CD14-positive monocyte (primary cell): ENCODE results near the gene RGS3. TPM values are rescaled to one million over a fixed set of nuclear protein-coding genes. Genes with fewer than 3 reads are reported as not detected.

Source experiments
- DNase-seq, 3 donors: peaks; one replicate each; pipeline ENCODE4 v3.0.0-alpha.2; 2011 to 2022
- H2AFZ ChIP-seq: 2 replicates; pipeline ENCODE4 v1.6.0; 2012; ENCODE audit warnings: mild to moderate bottlenecking, low read depth, low read length, inconsistent platforms; ENCODE audit not compliant: insufficient read depth, poor library complexity, severe bottlenecking
- H3K27ac ChIP-seq, 2 donors: 1 replicate in 1 of 2; 2 replicates in 1 of 2; pipeline ENCODE4 v1.5.1; 2012 to 2013; ENCODE audit warnings: low read length in 2 of 2, control low read depth in 1 of 2, inconsistent platforms in 1 of 2, low read depth in 1 of 2, mild to moderate bottlenecking in 1 of 2
- H3K27me3 ChIP-seq, 2 donors: one replicate each; pipeline versions ENCODE4 v1.6.0 to v1.6.1; 2011 to 2013; ENCODE audit warnings: low read length in 2 of 2; ENCODE audit not compliant: control insufficient read depth in 2 of 2, insufficient read depth in 2 of 2
- H3K36me3 ChIP-seq, 2 donors: replicated peaks in 1 of 2; 1 replicate in 1 of 2; 2 replicates in 1 of 2; pipeline versions ENCODE4 v1.5.1 to v1.6.1; 2012 to 2013; ENCODE audit warnings: low read length in 2 of 2, control low read depth in 1 of 2, inconsistent platforms in 1 of 2, mild to moderate bottlenecking in 1 of 2; ENCODE audit not compliant: insufficient read depth in 2 of 2, control insufficient read depth in 1 of 2
- H3K4me1 ChIP-seq, 2 donors: 1 replicate in 1 of 2; 2 replicates in 1 of 2; pipeline versions ENCODE4 v1.5.1 to v1.6.1; 2012 to 2013; ENCODE audit warnings: low read length in 2 of 2, control low read depth in 1 of 2, inconsistent platforms in 1 of 2, mild to moderate bottlenecking in 1 of 2, moderate library complexity in 1 of 2; ENCODE audit not compliant: insufficient read depth in 2 of 2, control insufficient read depth in 1 of 2
- H3K4me2 ChIP-seq: replicated peaks from 2 replicates; pipeline ENCODE3; 2012; ENCODE audit warnings: low read length, moderate library complexity, mild to moderate bottlenecking; ENCODE audit not compliant: poor library complexity, severe bottlenecking; ENCODE audit errors: extremely low read depth
- H3K4me3 ChIP-seq, 3 experiments: fragments of 200-600 bp in 1 of 3; sonication (generic) in 1 of 3; replicated peaks in 1 of 3; 1 replicate in 2 of 3; 2 replicates in 1 of 3; pipeline ENCODE4 v1.5.1; 2011 to 2013; ENCODE audit warnings: low read length in 3 of 3, mild to moderate bottlenecking in 3 of 3, control low read depth in 2 of 3, low read depth in 2 of 3, inconsistent platforms in 1 of 3, moderate library complexity in 1 of 3
- H3K79me2 ChIP-seq: 2 replicates; pipeline ENCODE4 v1.6.0; 2012; ENCODE audit warnings: mild to moderate bottlenecking, control low read depth, inconsistent platforms, low read length, moderate library complexity; ENCODE audit not compliant: insufficient read depth
- H3K9ac ChIP-seq: 2 replicates; pipeline ENCODE4 v1.6.0; 2017; ENCODE audit warnings: low read length, mild to moderate bottlenecking; ENCODE audit not compliant: insufficient read depth, poor library complexity, severe bottlenecking
- H3K9me3 ChIP-seq, 2 donors: replicated peaks in 1 of 2; 1 replicate in 1 of 2; 2 replicates in 1 of 2; pipeline versions ENCODE4 v1.5.1 to v1.6.1; 2012 to 2013; ENCODE audit warnings: low read length in 2 of 2, control low read depth in 1 of 2; ENCODE audit not compliant: control insufficient read depth in 1 of 2, insufficient read depth in 1 of 2
- H4K20me1 ChIP-seq: 2 replicates; pipeline ENCODE4 v1.6.0; 2012; ENCODE audit warnings: mild to moderate bottlenecking, low read length, control low read depth, moderate library complexity; ENCODE audit not compliant: insufficient read depth
- H3K27ac Mint-ChIP-seq, 7 donors: one replicate each; pipeline ENCODE4 v1.8.0; 2020; ENCODE audit warnings: mild to moderate bottlenecking in 7 of 7, mixed read lengths in 7 of 7, moderate library complexity in 6 of 7, inconsistent platforms in 2 of 7
- H3K27me3 Mint-ChIP-seq, 3 donors: one replicate each; pipeline ENCODE4 v1.8.0; 2021 to 2022; ENCODE audit warnings: low read depth in 3 of 3, mild to moderate bottlenecking in 3 of 3, mixed read lengths in 3 of 3, moderate library complexity in 3 of 3, inconsistent platforms in 1 of 3
- H3K36me3 Mint-ChIP-seq, 2 donors: one replicate each; pipeline ENCODE4 v1.8.0; 2020; ENCODE audit warnings: mixed read lengths in 2 of 2, inconsistent platforms in 1 of 2, mild to moderate bottlenecking in 1 of 2
- H3K4me1 Mint-ChIP-seq: one replicate; pipeline ENCODE4 v1.8.0; 2020; ENCODE audit warnings: mild to moderate bottlenecking, mixed read lengths
- H3K4me3 Mint-ChIP-seq, 2 donors: one replicate each; pipeline ENCODE4 v1.8.0; 2020; ENCODE audit warnings: mild to moderate bottlenecking in 2 of 2, mixed read lengths in 2 of 2, moderate library complexity in 1 of 2
- H3K9me3 Mint-ChIP-seq, 7 donors: one replicate each; pipeline ENCODE4 v1.8.0; 2020 to 2022; ENCODE audit warnings: mixed read lengths in 7 of 7, mild to moderate bottlenecking in 6 of 7, moderate library complexity in 6 of 7, inconsistent platforms in 2 of 7
- CTCF ChIP-seq: fragments of 200-600 bp; IDR thresholded peaks from one replicate; pipeline ENCODE4 v1.8.0; 2022; ENCODE audit warnings: antibody characterized with exemption, mild to moderate bottlenecking
- WGBS: methylation state at CpG from one replicate; pipeline ENCODE4 v1.1.5; 2013; ENCODE audit warnings: missing lambda C conversion rate; ENCODE audit not compliant: insufficient coverage; 5-methylcytosine and 5-hydroxymethylcytosine counted together
- intact Hi-C, 2 donors: fragments of 100-400 bp; cut with micrococcal nuclease; formaldehyde crosslinking; loops; one replicate each; pipeline versions ENCODE4 v1.15.0 to v1.15.1; 2023
- polyA plus RNA-seq, 3 donors: library from polyadenylated mRNA; depleted of rRNA in 1 of 3; unstranded in 2 of 3; stranded (reverse) in 1 of 3; fragments of 300-500 nt in 2 of 3; fragments of >200 nt in 1 of 3; fragmentation: Illumina TruSeq in 2 of 3; gene quantifications; 1 replicate in 2 of 3; 2 replicates in 1 of 3; pipeline ENCODE4 v1.2.3, GENCODE V29; 2012 to 2021

Gene RGS3
- polyA plus RNA-seq, 3 donors, result 9.1 to 16.2 (median 15.8) TPM

DNA sequence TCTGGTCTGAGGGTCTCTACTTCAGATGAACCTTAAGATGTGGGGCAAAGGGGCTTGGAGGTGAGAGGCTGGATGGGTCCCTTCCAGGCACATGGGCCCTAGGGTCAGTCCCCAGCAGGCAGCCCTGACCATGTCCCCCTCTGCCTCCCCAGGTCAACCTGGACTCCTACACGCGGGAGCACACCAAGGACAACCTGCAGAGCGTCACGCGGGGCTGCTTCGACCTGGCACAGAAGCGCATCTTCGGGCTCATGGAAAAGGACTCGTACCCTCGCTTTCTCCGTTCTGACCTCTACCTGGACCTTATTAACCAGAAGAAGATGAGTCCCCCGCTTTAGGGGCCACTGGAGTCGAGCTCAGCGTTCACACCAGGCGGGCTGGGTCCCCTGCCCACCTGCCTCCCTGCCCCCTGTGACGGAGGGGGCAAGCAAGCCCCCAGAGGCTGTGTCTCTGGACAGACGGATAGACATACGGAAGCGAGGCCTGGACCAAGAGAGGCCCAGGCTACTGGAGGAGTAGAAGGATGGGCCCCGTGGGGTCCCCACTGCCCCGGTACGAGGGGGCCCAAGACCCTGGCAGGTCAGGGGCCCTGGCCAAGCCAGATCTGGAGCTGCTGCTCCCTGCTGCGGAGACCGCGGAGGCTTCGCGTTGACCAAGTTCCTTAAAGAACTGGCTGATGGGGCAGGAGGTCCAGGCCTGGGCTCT is 133.2 kb downstream of the RGS3 start:
- H3K9me3 Mint-ChIP-seq, result no peaks in the 10 kb centered on the region
- no peaks in the 10 kb centered on the region for H3K79me2 ChIP-seq
- no peaks in the 10 kb centered on the region for H3K27me3 ChIP-seq
- peaks cover 7 to 16% of the 10 kb centered on the region in 2 donors for H3K4me1 ChIP-seq
- H3K4me3 Mint-ChIP-seq, result no peak overlapping the region
- peaks cover 53 to 65% of the 10 kb centered on the region in 2 donors for H3K36me3 ChIP-seq
- WGBS, result 94% methylated on average over 24 of the region's 27 CpGs
- no peak overlapping the region for H2AFZ ChIP-seq
- H3K4me3 ChIP-seq, result no peak overlapping the region
- H3K27me3 Mint-ChIP-seq, result peaks cover 0 to 3% (median 1%) of the 10 kb centered on the region in 3 donors
- H3K9me3 ChIP-seq, result no peaks in the 10 kb centered on the region
- H3K4me1 Mint-ChIP-seq, result peaks cover 17% of the 10 kb centered on the region
- peaks cover 63% of the 10 kb centered on the region for H4K20me1 ChIP-seq
- TF ChIP-seq CTCF, result no peak
- H3K27ac Mint-ChIP-seq, result no peak overlapping the region
- H3K9ac ChIP-seq, result no peak overlapping the region
- no peak for DNase-seq
- no peak overlapping the region for H3K4me2 ChIP-seq
- H3K27ac ChIP-seq, result peak overlapping the region in 1 of 2 donors; percentile 14
- peaks cover 49 to 64% of the 10 kb centered on the region in 2 donors for H3K36me3 Mint-ChIP-seq
- intact Hi-C loops, result no loop called here

- Histone ChIP-seq H4K20me1 (peaks cover 55% of the 10 kb centered on the region), H3K4me3 (no peak overlapping the region), H3K36me3 (peaks cover 45 to 57% of the 10 kb centered on the region in 2 donors), H3K9me3 (no peaks in the 10 kb centered on the region), H2AFZ (no peak overlapping the region), H3K4me1 (peaks cover 9 to 16% of the 10 kb centered on the region in 2 donors), H3K27me3 (no peaks in the 10 kb centered on the region), H3K9ac (no peak overlapping the region), H3K79me2 (no peaks in the 10 kb centered on the region), H3K27ac (no peak overlapping the region), H3K4me2 (no peak overlapping the region)
- Mint-ChIP-seq H3K4me1 (peaks cover 19% of the 10 kb centered on the region), H3K9me3 (no peaks in the 10 kb centered on the region), H3K36me3 (peaks cover 41 to 56% of the 10 kb centered on the region in 2 donors), H3K27me3 (peaks cover 0 to 5% (median 2%) of the 10 kb centered on the region in 3 donors), H3K27ac (peak overlapping the region in 3 of 7 donors; percentile 10 to 70 (median 38)), H3K4me3 (no peak overlapping the region)
- intact Hi-C loops, result no loop called here
- no peak for TF ChIP-seq CTCF
- no peak for DNase-seq
- 100% methylated on average over 6 of the region's 14 CpGs for WGBS
Observed at GRCh38 chr9:113597390-113598241, 134.1 kb downstream of the RGS3 start.
